Esophagus squamous epithelium (tissue), 5 donors: ENCODE measurements around the gene IMMT. TPM values are rescaled to one million over a fixed set of nuclear protein-coding genes. Genes with fewer than 3 reads are reported as not detected.

Experiments
- DNase-seq: peaks from one replicate; lab custom pipeline; 2025; lab: John Stamatoyannopoulos, UW
- H3K27ac ChIP-seq, 4 donors: fragments of 200-600 bp; sonication (generic); one replicate each; pipeline ENCODE4 v1.5.1; 2016 to 2019; ENCODE audit warnings: mild to moderate bottlenecking in 1 of 4
- H3K27me3 ChIP-seq, 4 donors: fragments of 200-600 bp; sonication (generic); 1 replicate in 3 of 4; 2 replicates in 1 of 4; pipeline versions ENCODE4 v1.5.1 to v1.6.0; 2017 to 2021; ENCODE audit warnings: antibody characterized with exemption in 1 of 4
- H3K36me3 ChIP-seq, 3 donors: fragments of 200-600 bp; sonication (generic); one replicate each; pipeline ENCODE4 v1.5.1; 2016 to 2019
- H3K4me1 ChIP-seq, 3 donors: fragments of 200-600 bp; sonication (generic); one replicate each; pipeline ENCODE4 v1.5.1; 2017 to 2019
- H3K4me3 ChIP-seq, 4 donors: fragments of 200-600 bp; sonication (generic); 1 replicate in 3 of 4; 2 replicates in 1 of 4; pipeline ENCODE4 v1.5.1; 2016 to 2019; ENCODE audit warnings: mild to moderate bottlenecking in 2 of 4, moderate library complexity in 1 of 4
- H3K9me3 ChIP-seq, 3 donors: fragments of 200-600 bp; sonication (generic); one replicate each; pipeline ENCODE4 v1.5.1; 2016 to 2019
- POLR2A ChIP-seq, 4 donors: fragments of 450-650 bp; IDR thresholded peaks; one replicate each; pipeline ENCODE4 v1.6.1; 2017; ENCODE audit warnings: antibody characterized with exemption in 4 of 4, mild to moderate bottlenecking in 4 of 4, moderate library complexity in 3 of 4
- WGBS, 2 donors: methylation state at CpG; one replicate each; pipeline ENCODE4 v1.1.5; 2018; 5-methylcytosine and 5-hydroxymethylcytosine counted together
- intact Hi-C: fragments of 100-400 bp; cut with DNase I; formaldehyde crosslinking; loops from one replicate; pipeline ENCODE4 v1.15.0; 2022
- small RNA-seq, 4 donors: library from RNA; depleted of rRNA; stranded (forward); fragments of <200 nt; gene quantifications; one replicate each; pipeline ENCODE3, GENCODE V24; 2016
- total RNA-seq, 4 donors: library from RNA; depleted of rRNA; stranded (reverse); fragments of >200 nt; gene quantifications; one replicate each; pipeline ENCODE4 v1.1.0, GENCODE V29; 2016
- TF ChIP-seq, protein P1 (sequence below), 6 experiments: fragments of 450-650 bp in 4 of 6; fragments of 200-600 bp in 2 of 6; sonication (generic) in 2 of 6; IDR thresholded peaks; one replicate each; pipeline ENCODE4 v1.5.1; 2016 to 2019; ENCODE audit warnings: antibody characterized with exemption in 6 of 6, mild to moderate bottlenecking in 4 of 6, moderate library complexity in 4 of 6
- donor health status: DM: yes; HTN: yes; CAD: no.

The IMMT gene
- total RNA-seq, 4 donors from 2014 or later: 40.1 to 55.1 (median 49.0) TPM

DNA sequence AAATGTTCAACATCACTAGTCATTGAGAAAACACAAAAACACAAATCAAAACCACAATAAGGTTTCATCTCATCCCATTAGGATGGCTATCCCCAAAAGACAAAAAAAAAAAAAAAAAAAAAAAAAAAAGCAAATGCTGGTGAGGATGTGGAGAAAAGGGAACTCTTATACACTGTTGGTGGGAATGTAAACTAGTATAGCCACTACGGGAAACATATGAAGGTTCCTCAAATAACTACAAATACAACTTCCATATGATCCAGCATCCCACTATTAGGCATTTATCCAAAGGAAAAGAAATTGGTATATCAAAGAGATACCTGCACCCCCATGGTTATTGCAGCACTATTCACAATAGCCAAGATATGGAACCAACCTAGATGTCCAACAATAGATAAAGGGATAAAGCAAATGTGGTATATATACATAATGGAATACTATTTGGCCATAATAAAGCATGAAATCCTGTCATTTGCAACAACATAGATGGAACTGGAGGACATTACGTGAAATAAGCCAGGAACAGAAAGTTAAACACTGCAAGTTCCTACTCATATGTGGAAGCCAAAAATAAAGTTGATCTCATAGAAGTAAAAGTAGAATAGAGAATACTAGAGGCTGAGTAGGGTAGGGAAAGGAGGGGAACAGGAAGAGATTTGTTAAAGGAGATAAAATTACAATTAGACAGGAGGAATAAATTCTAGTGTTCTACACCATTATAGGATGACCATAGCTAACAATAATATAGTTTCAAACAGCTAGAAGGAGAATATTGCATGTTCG, 98.0 kb downstream of the IMMT start:
- 93 to 98% methylated on average over 3 of the region's 3 CpGs for WGBS, 2 donors
- DNase-seq: no peak
- Histone ChIP-seq H3K36me3 (peaks cover 3 to 97% (median 25%) of the 10 kb centered on the region in 3 donors), H3K4me3 (no peak overlapping the region), H3K27ac (no peak overlapping the region), H3K9me3 (no peaks in the 10 kb centered on the region), H3K4me1 (no peaks in the 10 kb centered on the region), H3K27me3 (no peaks in the 10 kb centered on the region)
- no peak for TF ChIP-seq POLR2A (IDR thresholded peaks at IDR 0.05)
- TF ChIP-seq, protein P1, sequence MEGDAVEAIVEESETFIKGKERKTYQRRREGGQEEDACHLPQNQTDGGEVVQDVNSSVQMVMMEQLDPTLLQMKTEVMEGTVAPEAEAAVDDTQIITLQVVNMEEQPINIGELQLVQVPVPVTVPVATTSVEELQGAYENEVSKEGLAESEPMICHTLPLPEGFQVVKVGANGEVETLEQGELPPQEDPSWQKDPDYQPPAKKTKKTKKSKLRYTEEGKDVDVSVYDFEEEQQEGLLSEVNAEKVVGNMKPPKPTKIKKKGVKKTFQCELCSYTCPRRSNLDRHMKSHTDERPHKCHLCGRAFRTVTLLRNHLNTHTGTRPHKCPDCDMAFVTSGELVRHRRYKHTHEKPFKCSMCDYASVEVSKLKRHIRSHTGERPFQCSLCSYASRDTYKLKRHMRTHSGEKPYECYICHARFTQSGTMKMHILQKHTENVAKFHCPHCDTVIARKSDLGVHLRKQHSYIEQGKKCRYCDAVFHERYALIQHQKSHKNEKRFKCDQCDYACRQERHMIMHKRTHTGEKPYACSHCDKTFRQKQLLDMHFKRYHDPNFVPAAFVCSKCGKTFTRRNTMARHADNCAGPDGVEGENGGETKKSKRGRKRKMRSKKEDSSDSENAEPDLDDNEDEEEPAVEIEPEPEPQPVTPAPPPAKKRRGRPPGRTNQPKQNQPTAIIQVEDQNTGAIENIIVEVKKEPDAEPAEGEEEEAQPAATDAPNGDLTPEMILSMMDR (IDR thresholded peaks at IDR 0.05): no peak
- intact Hi-C loops: no loop called here

DNA sequence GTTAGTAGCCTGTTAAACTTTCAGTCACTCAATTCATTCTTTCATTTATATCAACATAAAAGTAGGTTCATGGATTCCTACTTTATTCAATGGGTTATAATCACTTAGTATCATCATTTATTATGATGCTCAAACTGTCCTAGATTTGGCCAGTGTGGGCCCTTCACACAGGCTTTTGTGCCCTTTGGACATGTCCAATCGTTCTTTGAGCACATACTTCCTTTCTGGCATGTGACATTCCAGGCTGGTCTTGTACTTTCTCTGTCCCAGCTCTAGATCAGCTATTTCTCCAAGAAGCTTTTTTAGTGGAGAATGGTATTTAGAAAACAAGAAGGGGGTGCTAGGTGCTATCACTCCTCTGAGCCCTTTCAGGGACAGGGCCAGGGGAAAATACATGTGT, 101.0 kb downstream of the IMMT start:
- intact Hi-C loops: no loop called here
- DNase-seq: no peak
- H3K9me3 ChIP-seq: no peaks in the 10 kb centered on the region
- H3K27ac ChIP-seq: no peak overlapping the region
- 63 to 64% methylated on average over 1 of the region's 1 CpG for WGBS, 2 donors
- no peaks in the 10 kb centered on the region for H3K27me3 ChIP-seq
- no peaks in the 10 kb centered on the region for H3K4me1 ChIP-seq
- TF ChIP-seq POLR2A (IDR thresholded peaks at IDR 0.05): no peak
- TF ChIP-seq, protein P1 (IDR thresholded peaks at IDR 0.05): no peak
- H3K4me3 ChIP-seq: no peak overlapping the region
- H3K36me3 ChIP-seq: peaks cover 0 to 98% (median 24%) of the 10 kb centered on the region in 3 donors

Small RNA genes lying within 50 kb of the gene (small RNA-seq; reads per million reads assigned to genes)
- gene MIR4779: 0 reads per million in 4 donors
- gene RF00019: 0 reads per million in 4 donors
- 1,520 to 3,904 (median 3,294) reads per million in 4 donors for gene SNORD94

Other genes starting within 250 kb of the IMMT start
- 10 to 100 TPM; 11.8 to 20.2 (median 16.2) TPM for gene POLR1A, start 89.6 kb downstream of the IMMT start, total RNA-seq
- 10 to 100 TPM; 16.7 to 63.9 (median 53.1) TPM for gene PTCD3, start 89.2 kb downstream of the IMMT start, total RNA-seq
- gene MRPL35, start 4.0 kb upstream of the IMMT start, total RNA-seq: 10 to 100 TPM; 23.0 to 30.8 (median 29.3) TPM
- 10 to 100 TPM in 1 of 4 donors, 1 to 10 TPM in 2, under 1 TPM in 1; 0.83 to 10.3 (median 2.0) TPM for gene REEP1, start 142.2 kb upstream of the IMMT start, total RNA-seq
- 10 to 100 TPM; 22.0 to 60.7 (median 23.9) TPM for gene KDM3A, start 245.9 kb upstream of the IMMT start, total RNA-seq